Activated CD8-positive, alpha-beta memory T cell treated with anti-CD3 and anti-CD28 coated beads, Interleukin-2, amount 10 ng/mL, durations not matched to agents 7 days and 5 days (primary cell): ENCODE data around the gene CMIP. TPM values are rescaled to one million over a fixed set of nuclear protein-coding genes. Genes with fewer than 3 reads are reported as not detected.

Source experiments
- ATAC-seq: fragments of 150-1000 bp; cut with Tn5 transposase; one replicate; pipeline ENCODE4 v1.10.0; 2021; ENCODE audit warnings: moderate library complexity
- CTCF ChIA-PET: fragments of 350-600 bp; sonication (Branson Sonifier 250); formaldehyde crosslinking; loops from one replicate; lab custom pipeline; 2021; ENCODE audit warnings: antibody characterized with exemption; lab: Charles Lee
- DNase-seq: peaks from one replicate; pipeline ENCODE4 v3.0.0-alpha.2; 2020
- H3K27ac Mint-ChIP-seq: one replicate; pipeline ENCODE4 v1.8.0; 2021; ENCODE audit warnings: mild to moderate bottlenecking, mixed read lengths
- H3K27me3 Mint-ChIP-seq: one replicate; pipeline ENCODE4 v1.8.0; 2021; ENCODE audit warnings: mixed read lengths
- H3K36me3 Mint-ChIP-seq: one replicate; pipeline ENCODE4 v1.8.0; 2021; ENCODE audit warnings: mild to moderate bottlenecking, mixed read lengths
- H3K4me1 Mint-ChIP-seq: one replicate; pipeline ENCODE4 v1.8.0; 2021; ENCODE audit warnings: mixed read lengths
- H3K4me3 Mint-ChIP-seq: one replicate; pipeline ENCODE4 v1.8.0; 2021; ENCODE audit warnings: mild to moderate bottlenecking, moderate library complexity, mixed read lengths
- H3K9me3 Mint-ChIP-seq: one replicate; pipeline ENCODE4 v1.8.0; 2022; ENCODE audit warnings: low read depth, mixed read lengths
- total RNA-seq, 2 experiments: library from RNA; stranded (reverse); gene quantifications; one replicate each; pipeline ENCODE4 v1.2.3, GENCODE V29; 2021

CMIP gene
- total RNA-seq, 2 experiments from 2014 or later, result 77.4 to 98.8 TPM

- Mint-ChIP-seq H3K27ac (no peak overlapping the region), H3K4me1 (peaks cover 18% of the 10 kb centered on the region), H3K27me3 (no peaks in the 10 kb centered on the region), H3K36me3 (peaks cover 33% of the 10 kb centered on the region), H3K4me3 (no peak overlapping the region), H3K9me3 (no peaks in the 10 kb centered on the region)
- CTCF ChIA-PET, result no interaction called here
- ATAC-seq (no peak), DNase-seq (no peak)
Measured at GRCh38 chr16:81671738-81672597, 227.4 kb downstream of the CMIP start.

GRCh38 chr16:81673432-81673831 lies 228.8 kb downstream of the CMIP start:
- no peak overlapping the region for H3K4me3 Mint-ChIP-seq
- no peaks in the 10 kb centered on the region for H3K9me3 Mint-ChIP-seq
- peaks cover 31% of the 10 kb centered on the region for H3K36me3 Mint-ChIP-seq
- no peak overlapping the region for H3K27ac Mint-ChIP-seq
- CTCF ChIA-PET, result no interaction called here
- H3K27me3 Mint-ChIP-seq, result no peaks in the 10 kb centered on the region
- DNase-seq (no peak), ATAC-seq (no peak)
- H3K4me1 Mint-ChIP-seq, result peaks cover 18% of the 10 kb centered on the region

- Mint-ChIP-seq H3K9me3 (no peaks in the 10 kb centered on the region), H3K36me3 (peaks cover 16% of the 10 kb centered on the region), H3K27ac (no peak overlapping the region), H3K4me3 (no peak overlapping the region), H3K27me3 (no peaks in the 10 kb centered on the region), H3K4me1 (peaks cover 6% of the 10 kb centered on the region)
- DNase-seq (no peak), ATAC-seq (no peak)
- CTCF ChIA-PET, result no interaction called here
Measured at GRCh38 chr16:81675662-81676061, 231.1 kb downstream of the CMIP start.

- no peak for DNase-seq
- H3K9me3 Mint-ChIP-seq, result no peaks in the 10 kb centered on the region
- CTCF ChIA-PET, result interaction anchor here (0.5 kb wide), 1 partner anchor 39 kb away, joined by 3 read pairs; no protein-coding TSS in a partner anchor
- H3K36me3 Mint-ChIP-seq, result peaks cover 14% of the 10 kb centered on the region
- no peak overlapping the region for H3K4me3 Mint-ChIP-seq
- no peak overlapping the region for H3K27ac Mint-ChIP-seq
- peaks cover under 1% of the 10 kb centered on the region for H3K4me1 Mint-ChIP-seq
- no peak for ATAC-seq
- no peaks in the 10 kb centered on the region for H3K27me3 Mint-ChIP-seq
Measured at GRCh38 chr16:81676066-81676882, 231.7 kb downstream of the CMIP start.

DNA sequence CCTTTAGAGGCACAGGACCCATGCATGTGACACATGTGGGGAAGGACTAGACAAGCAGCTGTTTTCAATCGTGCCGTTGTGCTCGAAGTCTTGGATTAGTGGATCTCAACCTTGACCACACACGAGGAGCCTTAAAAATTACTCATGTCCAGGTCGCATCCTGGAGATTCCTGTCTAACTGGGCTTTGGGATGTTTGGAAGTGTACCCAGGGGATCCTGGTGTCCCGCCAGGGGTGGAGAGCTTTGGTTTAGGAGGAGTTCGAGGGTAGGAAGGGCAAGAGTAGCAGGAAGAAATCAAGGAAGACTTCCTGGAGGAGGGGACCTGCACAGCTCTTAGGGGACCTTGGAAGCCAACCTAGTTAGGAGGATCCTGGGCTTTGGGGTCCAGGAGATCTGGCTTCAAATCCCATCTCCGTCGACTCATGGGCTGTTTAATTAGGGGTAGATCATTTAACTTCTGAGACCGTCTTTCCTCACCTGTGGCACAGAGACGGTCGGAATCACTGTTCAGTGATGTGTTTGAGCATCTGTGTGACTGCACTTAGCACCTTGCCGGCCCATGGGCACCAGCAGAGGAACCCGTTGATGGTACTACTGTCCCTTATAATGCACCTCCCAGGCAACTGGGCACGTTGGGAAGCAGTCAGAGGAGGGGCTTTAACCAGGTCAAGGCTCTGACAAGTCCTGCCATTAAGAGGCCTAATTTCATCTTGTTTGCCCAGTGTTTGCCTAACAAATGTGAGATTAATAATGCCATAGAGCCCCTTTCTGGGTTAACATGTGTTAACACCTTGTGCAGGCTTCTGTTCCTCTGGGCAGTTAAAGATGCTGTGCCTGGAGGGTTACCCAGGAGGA lies 232.5 kb downstream of the CMIP start:
- Mint-ChIP-seq H3K36me3 (peaks cover 11% of the 10 kb centered on the region), H3K4me3 (no peak overlapping the region), H3K27ac (no peak overlapping the region), H3K4me1 (no peaks in the 10 kb centered on the region), H3K27me3 (no peaks in the 10 kb centered on the region), H3K9me3 (no peaks in the 10 kb centered on the region)
- no peak for ATAC-seq
- CTCF ChIA-PET, result no interaction called here
- DNase-seq, result no peak

- ATAC-seq, result peak; percentile 16
- CTCF ChIA-PET, result no interaction called here
- H3K9me3 Mint-ChIP-seq, result no peaks in the 10 kb centered on the region
- peaks cover 5% of the 10 kb centered on the region for H3K36me3 Mint-ChIP-seq
- no peak overlapping the region for H3K27ac Mint-ChIP-seq
- no peak for DNase-seq
- no peaks in the 10 kb centered on the region for H3K4me1 Mint-ChIP-seq
- H3K27me3 Mint-ChIP-seq, result no peaks in the 10 kb centered on the region
- no peak overlapping the region for H3K4me3 Mint-ChIP-seq
Measured at GRCh38 chr16:81678326-81679095, 233.9 kb downstream of the CMIP start.

DNA sequence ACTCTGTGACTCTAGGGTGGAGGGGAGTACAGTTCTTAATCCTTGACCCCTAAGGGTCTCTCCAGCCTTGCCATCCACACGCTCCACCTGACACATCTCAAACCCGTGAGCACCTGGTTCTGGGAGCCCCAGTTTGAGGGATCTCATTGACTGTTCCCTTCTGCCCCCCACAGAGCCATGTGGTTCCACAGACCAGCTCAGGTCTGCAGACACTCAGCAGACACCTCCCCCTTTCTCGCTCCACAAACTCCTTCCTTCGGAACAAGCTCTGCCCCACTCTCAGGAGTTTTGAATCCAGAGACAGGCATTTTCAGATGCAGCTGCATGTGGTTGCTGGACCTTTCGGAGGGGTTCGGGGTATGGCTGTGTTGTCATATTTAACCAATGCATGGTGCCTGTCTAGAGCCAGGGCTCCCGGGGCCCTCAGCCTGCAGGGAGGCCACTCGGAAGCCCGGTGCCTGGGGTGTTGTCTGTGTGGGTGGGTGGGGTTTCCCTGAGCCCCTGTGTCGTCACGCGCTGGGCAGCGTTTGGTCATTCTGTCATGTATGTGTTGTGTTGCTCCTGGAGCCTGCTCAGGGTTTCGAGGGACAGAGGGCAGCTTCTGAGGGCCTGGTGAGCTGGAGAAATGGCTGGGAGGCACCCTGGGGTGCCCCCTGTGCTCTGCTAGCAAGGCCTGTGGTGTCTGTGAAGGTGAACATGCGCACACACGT lies 235.3 kb downstream of the CMIP start:
- Mint-ChIP-seq H3K9me3 (no peaks in the 10 kb centered on the region), H3K4me1 (no peaks in the 10 kb centered on the region), H3K27me3 (no peaks in the 10 kb centered on the region), H3K36me3 (peaks cover 5% of the 10 kb centered on the region), H3K27ac (no peak overlapping the region), H3K4me3 (no peak overlapping the region)
- CTCF ChIA-PET, result no interaction called here
- ATAC-seq, result no peak
- no peak for DNase-seq

DNA sequence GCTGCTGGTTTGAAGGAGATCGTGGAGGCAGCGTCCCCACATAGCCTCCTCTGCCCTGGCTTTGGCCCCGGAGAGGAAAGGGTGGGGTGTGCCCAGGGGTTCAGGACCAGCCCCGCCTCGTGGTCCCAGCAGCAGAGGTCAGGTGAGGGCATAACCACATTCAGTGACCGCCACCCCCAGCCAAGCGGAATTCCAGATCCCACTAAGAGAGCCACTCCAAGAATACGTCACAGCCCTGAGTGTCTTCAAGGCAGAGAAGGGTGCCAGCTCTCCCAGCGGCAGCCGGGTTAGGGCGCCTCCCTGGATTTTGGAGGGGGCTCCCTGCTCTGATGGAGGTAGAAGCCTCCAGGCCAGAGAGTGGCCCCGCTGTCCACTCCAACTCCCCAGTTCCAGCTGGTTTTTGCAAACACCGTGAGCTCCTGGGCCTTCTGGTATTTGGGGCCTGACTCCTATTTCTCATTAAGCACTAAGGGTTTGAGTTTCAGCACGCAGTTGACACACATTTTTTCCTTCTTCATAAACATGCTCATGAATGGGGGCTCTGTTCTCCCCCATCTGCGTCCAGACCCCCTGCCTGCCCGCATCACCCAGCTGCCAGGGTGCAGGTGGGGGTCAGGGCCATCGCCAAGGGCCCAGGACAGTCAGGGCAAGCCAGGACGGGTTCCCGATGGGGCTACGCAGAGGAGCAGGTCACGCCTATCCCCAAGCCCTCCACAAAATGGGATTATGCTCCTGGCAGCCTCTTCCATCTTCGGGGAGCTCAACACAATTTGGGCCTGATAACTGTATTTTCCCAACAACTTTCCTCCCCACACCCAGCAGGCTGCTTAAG lies 236.1 kb downstream of the CMIP start:
- no peaks in the 10 kb centered on the region for H3K27me3 Mint-ChIP-seq
- no peak overlapping the region for H3K27ac Mint-ChIP-seq
- CTCF ChIA-PET, result interaction anchor here (0.6 kb wide), 1 partner anchor 304 kb away, joined by 3 read pairs; no protein-coding TSS in a partner anchor
- H3K36me3 Mint-ChIP-seq, result peaks cover 5% of the 10 kb centered on the region
- ATAC-seq, result no peak
- H3K4me1 Mint-ChIP-seq, result no peaks in the 10 kb centered on the region
- H3K9me3 Mint-ChIP-seq, result no peaks in the 10 kb centered on the region
- DNase-seq, result no peak
- no peak overlapping the region for H3K4me3 Mint-ChIP-seq

DNA sequence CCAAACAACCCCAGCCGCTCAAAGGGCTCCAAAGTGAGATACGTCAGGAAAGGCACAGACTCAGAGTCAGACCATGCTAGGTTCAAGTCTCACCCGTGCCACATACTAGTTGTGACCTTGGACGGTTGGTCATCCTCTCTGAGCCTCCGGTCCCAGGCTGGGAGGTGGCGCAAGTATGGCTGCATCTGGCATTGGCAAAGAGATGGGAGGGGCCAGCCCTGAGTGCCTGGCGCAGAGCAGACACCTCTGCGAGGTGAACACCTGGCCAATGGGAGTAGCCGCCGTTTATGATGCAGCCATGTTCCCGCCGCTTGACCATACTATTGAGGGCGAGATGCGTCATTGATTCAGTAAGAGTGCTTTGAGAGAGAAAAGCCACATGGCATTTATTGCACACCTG lies 236.7 kb downstream of the CMIP start:
- H3K4me3 Mint-ChIP-seq, result no peak overlapping the region
- peaks cover 5% of the 10 kb centered on the region for H3K36me3 Mint-ChIP-seq
- H3K27me3 Mint-ChIP-seq, result no peaks in the 10 kb centered on the region
- no peak overlapping the region for H3K27ac Mint-ChIP-seq
- DNase-seq (no peak), ATAC-seq (no peak)
- CTCF ChIA-PET, result interaction anchor here (0.6 kb wide), 1 partner anchor 305 kb away, joined by 3 read pairs; no protein-coding TSS in a partner anchor
- no peaks in the 10 kb centered on the region for H3K4me1 Mint-ChIP-seq
- no peaks in the 10 kb centered on the region for H3K9me3 Mint-ChIP-seq

DNA sequence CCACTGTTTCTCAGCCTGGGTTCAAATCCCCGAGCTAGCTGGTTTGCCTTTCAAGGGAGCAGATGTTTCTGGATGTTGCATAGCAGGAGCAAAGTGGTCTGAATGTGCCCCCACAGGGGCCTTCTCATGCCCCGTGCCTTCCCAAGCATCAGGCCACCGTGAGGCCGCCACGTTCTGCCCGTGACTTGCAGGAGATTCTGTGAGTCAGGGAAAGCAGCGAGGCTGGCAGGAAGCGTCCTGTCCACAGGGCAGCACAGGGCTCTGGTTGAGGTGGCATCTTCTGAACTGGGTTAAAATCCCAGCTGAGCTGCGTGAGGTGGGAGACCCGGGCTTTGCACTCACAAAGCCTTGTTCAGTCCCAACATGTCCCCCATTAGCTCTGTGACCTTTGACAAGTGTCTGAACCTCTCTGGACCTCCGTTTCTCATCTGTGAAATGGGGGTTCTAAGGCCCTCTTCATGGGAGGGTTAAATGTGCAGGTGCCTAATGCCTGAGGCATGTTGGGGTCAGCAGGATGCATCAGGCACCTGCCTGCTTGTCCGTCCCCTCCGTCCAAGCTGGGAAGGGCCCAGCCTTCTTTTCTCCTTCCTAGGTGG lies 239.7 kb downstream of the CMIP start:
- Mint-ChIP-seq H3K27me3 (no peaks in the 10 kb centered on the region), H3K4me3 (no peak overlapping the region), H3K27ac (no peak overlapping the region), H3K9me3 (no peaks in the 10 kb centered on the region), H3K36me3 (peaks cover 6% of the 10 kb centered on the region), H3K4me1 (peaks cover 10% of the 10 kb centered on the region)
- CTCF ChIA-PET, result no interaction called here
- DNase-seq (no peak), ATAC-seq (no peak)

DNA sequence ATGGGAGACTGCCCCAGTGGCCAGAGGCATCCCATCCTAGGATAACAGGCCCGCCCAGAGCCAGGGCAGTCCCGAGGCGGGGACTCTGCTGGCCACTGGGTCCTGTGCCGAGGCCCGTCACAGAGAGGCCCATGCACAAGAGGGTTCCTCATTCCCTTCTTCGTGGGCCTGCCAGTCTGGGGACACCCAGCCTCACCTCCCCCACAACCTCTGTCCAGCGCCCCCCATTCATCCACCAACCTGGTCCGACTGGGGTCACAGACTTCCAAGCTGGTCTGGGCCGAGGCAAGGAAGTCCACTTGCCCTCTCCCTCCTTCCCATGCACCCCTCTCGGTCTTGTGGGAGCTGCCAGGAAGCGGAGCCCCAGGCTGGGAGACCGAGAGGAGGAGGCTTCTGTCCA lies 240.3 kb downstream of the CMIP start:
- ATAC-seq, result no peak
- Mint-ChIP-seq H3K27ac (no peak overlapping the region), H3K4me3 (no peak overlapping the region), H3K36me3 (peaks cover 6% of the 10 kb centered on the region), H3K27me3 (no peaks in the 10 kb centered on the region), H3K9me3 (no peaks in the 10 kb centered on the region), H3K4me1 (peaks cover 10% of the 10 kb centered on the region)
- CTCF ChIA-PET, result no interaction called here
- no peak for DNase-seq
